Karpas-422 (cell line): ENCODE data around the gene CCDC88B. TPM values are rescaled to one million over a fixed set of nuclear protein-coding genes. Genes with fewer than 3 reads are reported as not detected.

Experiments used
- DNase-seq: peaks from one replicate; pipeline ENCODE4 v3.0.0-alpha.2; 2015
- H2AFZ ChIP-seq: fragments of 200-600 bp; sonication (generic); 2 replicates; pipeline ENCODE4 v1.6.1; 2014; ENCODE audit warnings: antibody characterized with exemption, low read length, mixed read lengths
- H3K27ac ChIP-seq: fragments of 200-600 bp; sonication (generic); 2 replicates; pipeline ENCODE4 v1.5.1; 2014; ENCODE audit warnings: mild to moderate bottlenecking, low read length, moderate library complexity
- H3K27me3 ChIP-seq: fragments of 200-600 bp; sonication (generic); 2 replicates; pipeline ENCODE4 v1.6.1; 2014; ENCODE audit warnings: low read length, mixed read lengths
- H3K36me3 ChIP-seq: fragments of 200-600 bp; sonication (generic); 2 replicates; pipeline ENCODE4 v1.6.1; 2014; ENCODE audit warnings: low read length, mixed read lengths; ENCODE audit not compliant: insufficient read depth
- H3K4me1 ChIP-seq: fragments of 200-600 bp; sonication (generic); 2 replicates; pipeline ENCODE4 v1.6.1; 2014; ENCODE audit warnings: mild to moderate bottlenecking, low read length, mixed read lengths
- H3K4me2 ChIP-seq: fragments of 200-600 bp; sonication (generic); 2 replicates; pipeline ENCODE4 v1.6.1; 2014; ENCODE audit warnings: low read length, low read depth, mild to moderate bottlenecking; ENCODE audit not compliant: poor library complexity, severe bottlenecking
- H3K4me3 ChIP-seq: fragments of 200-600 bp; sonication (generic); 2 replicates; pipeline ENCODE4 v1.5.1; 2014; ENCODE audit warnings: mild to moderate bottlenecking, antibody characterized with exemption, low read length, mixed read lengths
- H3K79me2 ChIP-seq: fragments of 200-600 bp; sonication (generic); 2 replicates; pipeline ENCODE4 v1.6.1; 2014; ENCODE audit warnings: mild to moderate bottlenecking, low read length, mixed read lengths
- H3K9ac ChIP-seq: fragments of 200-600 bp; sonication (generic); 2 replicates; pipeline ENCODE4 v1.6.0; 2014; ENCODE audit warnings: low read length
- H3K9me2 ChIP-seq: fragments of 200-600 bp; sonication (generic), shearing (Covaris generic); replicated peaks from 2 replicates; pipeline ENCODE4 v1.6.0; 2014; ENCODE audit warnings: mild to moderate bottlenecking, low read length, moderate library complexity; ENCODE audit not compliant: insufficient read depth
- H3K9me3 ChIP-seq: fragments of 300-700, 200-600 bp; sonication (generic); 2 replicates; pipeline ENCODE4 v1.6.1; 2014; ENCODE audit warnings: low read length, mixed read lengths
- H4K20me1 ChIP-seq: fragments of 200-600 bp; sonication (generic); 2 replicates; pipeline ENCODE4 v1.6.1; 2014; ENCODE audit warnings: mild to moderate bottlenecking, antibody characterized with exemption, low read length, low read depth; ENCODE audit not compliant: insufficient read depth
- small RNA-seq: library from RNA; depleted of rRNA; stranded (forward); fragments of <200 nt; gene quantifications from one replicate; pipeline ENCODE3, GENCODE V24; 2014
- total RNA-seq: library from RNA; depleted of rRNA; stranded (reverse); fragments of >200 nt; shearing (Covaris generic); gene quantifications from 2 replicates; pipeline ENCODE4 v1.2.3, GENCODE V29; 2014; ENCODE audit warnings: low replicate concordance; rRNA removed

The CCDC88B gene
- total RNA-seq, 1 experiment from 2014 or later = 34.9 TPM

GRCh38 chr11:64403106-64403505 lies 63.1 kb downstream of the CCDC88B start:
- Histone ChIP-seq H3K36me3 (no peaks in the 10 kb centered on the region), H3K9ac (no peak overlapping the region), H4K20me1 (no peaks in the 10 kb centered on the region), H3K4me2 (no peak overlapping the region), H3K27me3 (no peaks in the 10 kb centered on the region; the same call in 1 of the 2 replicates), H3K79me2 (no peaks in the 10 kb centered on the region), H3K9me2 (no peaks in the 10 kb centered on the region), H3K4me3 (no peak overlapping the region), H2AFZ (no peak overlapping the region), H3K9me3 (no peaks in the 10 kb centered on the region), H3K27ac (no peak overlapping the region), H3K4me1 (no peaks in the 10 kb centered on the region)
- no peak for DNase-seq

- no peaks in the 10 kb centered on the region for H3K9me3 ChIP-seq
- no peaks in the 10 kb centered on the region for H3K27me3 ChIP-seq
- no peaks in the 10 kb centered on the region for H3K9me2 ChIP-seq
- no peak overlapping the region for H3K27ac ChIP-seq
- H4K20me1 ChIP-seq = no peaks in the 10 kb centered on the region
- no peak for DNase-seq
- H3K9ac ChIP-seq = no peak overlapping the region
- no peak overlapping the region for H2AFZ ChIP-seq
- no peaks in the 10 kb centered on the region for H3K36me3 ChIP-seq
- no peaks in the 10 kb centered on the region for H3K4me1 ChIP-seq
- no peak overlapping the region for H3K4me3 ChIP-seq
- no peak overlapping the region for H3K4me2 ChIP-seq
- no peaks in the 10 kb centered on the region for H3K79me2 ChIP-seq
Observed at GRCh38 chr11:64406221-64406946, 66.4 kb downstream of the CCDC88B start.

Small RNA genes within 50 kb of the gene (small RNA-seq; reads per million reads assigned to genes)
- not detected for gene MIR1237
- not detected for gene MIR7155
- not detected for gene RF00019

Other genes with a start within 250 kb of the CCDC88B start
- 5.4 TPM in 1 of 2 replicates, not detected in the other for gene MACROD1, start 174.1 kb upstream of the CCDC88B start, total RNA-seq
- gene STIP1, start 154.0 kb upstream of the CCDC88B start, total RNA-seq = 101 and 199 TPM in 2 replicates
- gene FERMT3, start 133.5 kb upstream of the CCDC88B start, total RNA-seq = 72.7 and 141 TPM in 2 replicates
- gene TRPT1, start 114.0 kb upstream of the CCDC88B start, total RNA-seq = 72.5 and 90.4 TPM in 2 replicates
- gene NUDT22, start 113.9 kb upstream of the CCDC88B start, total RNA-seq = 70.0 and 114 TPM in 2 replicates
- 32.0 and 51.0 TPM in 2 replicates for gene DNAJC4, start 109.7 kb upstream of the CCDC88B start, total RNA-seq
- gene VEGFB, start 105.6 kb upstream of the CCDC88B start, total RNA-seq = 43.4 and 67.9 TPM in 2 replicates
- gene FKBP2, start 99.1 kb upstream of the CCDC88B start, total RNA-seq = 27.8 and 73.4 TPM in 2 replicates
- 111 and 256 TPM in 2 replicates for gene PPP1R14B, start 93.3 kb upstream of the CCDC88B start, total RNA-seq
- 5.7 and 12.7 TPM in 2 replicates for gene PLCB3, start 88.7 kb upstream of the CCDC88B start, total RNA-seq
- gene BAD, start 55.5 kb upstream of the CCDC88B start, total RNA-seq = 45.3 and 94.6 TPM in 2 replicates
- gene GPR137, start 54.4 kb upstream of the CCDC88B start, total RNA-seq = 10.8 and 14.2 TPM in 2 replicates
- not detected in 2 replicates for gene KCNK4, start 48.9 kb upstream of the CCDC88B start, total RNA-seq
- gene CATSPERZ, start 39.8 kb upstream of the CCDC88B start, total RNA-seq = not detected in 2 replicates
- gene ESRRA, start 34.7 kb upstream of the CCDC88B start, total RNA-seq = 16.0 and 33.9 TPM in 2 replicates
- 363 and 557 TPM in 2 replicates for gene TRMT112, start 22.6 kb upstream of the CCDC88B start, total RNA-seq
- 205 and 428 TPM in 2 replicates for gene PRDX5, start 22.1 kb upstream of the CCDC88B start, total RNA-seq
- gene RPS6KA4, start 19.0 kb downstream of the CCDC88B start, total RNA-seq = 17.1 and 38.4 TPM in 2 replicates
- gene SLC22A11, start 215.7 kb downstream of the CCDC88B start, total RNA-seq = not detected in 2 replicates